Bone marrow (tissue), 2 donors: ENCODE data around the gene EFCAB6.

ENCODE experiments used
- DNase-seq, 2 donors: peaks; one replicate each; lab custom pipeline; 2025; lab: John Stamatoyannopoulos, UW

The EFCAB6 gene

GRCh38 chr22:43481568-43482317 is 330.4 kb downstream of the EFCAB6 start:
- DNase-seq: peak; percentile 14 to 24

- DNase-seq: no peak
These were observed 332.1 kb downstream of the EFCAB6 start for GRCh38 chr22:43479962-43480361.

- DNase-seq: no peak
These were observed 332.7 kb downstream of the EFCAB6 start for GRCh38 chr22:43479301-43479950.
